Erythroblast (primary cell): ENCODE results near the gene C9.

ENCODE experiments used
- GATA1 ChIP-seq: IDR thresholded peaks from 2 replicates; pipeline ENCODE4 v1.6.1; 2011; ENCODE audit warnings: low read depth, mild to moderate bottlenecking, control low read depth, low read length, moderate library complexity
- POLR2A ChIP-seq: IDR thresholded peaks from 2 replicates; pipeline ENCODE4 v1.6.1; 2011; ENCODE audit warnings: mild to moderate bottlenecking, low read length

DNA sequence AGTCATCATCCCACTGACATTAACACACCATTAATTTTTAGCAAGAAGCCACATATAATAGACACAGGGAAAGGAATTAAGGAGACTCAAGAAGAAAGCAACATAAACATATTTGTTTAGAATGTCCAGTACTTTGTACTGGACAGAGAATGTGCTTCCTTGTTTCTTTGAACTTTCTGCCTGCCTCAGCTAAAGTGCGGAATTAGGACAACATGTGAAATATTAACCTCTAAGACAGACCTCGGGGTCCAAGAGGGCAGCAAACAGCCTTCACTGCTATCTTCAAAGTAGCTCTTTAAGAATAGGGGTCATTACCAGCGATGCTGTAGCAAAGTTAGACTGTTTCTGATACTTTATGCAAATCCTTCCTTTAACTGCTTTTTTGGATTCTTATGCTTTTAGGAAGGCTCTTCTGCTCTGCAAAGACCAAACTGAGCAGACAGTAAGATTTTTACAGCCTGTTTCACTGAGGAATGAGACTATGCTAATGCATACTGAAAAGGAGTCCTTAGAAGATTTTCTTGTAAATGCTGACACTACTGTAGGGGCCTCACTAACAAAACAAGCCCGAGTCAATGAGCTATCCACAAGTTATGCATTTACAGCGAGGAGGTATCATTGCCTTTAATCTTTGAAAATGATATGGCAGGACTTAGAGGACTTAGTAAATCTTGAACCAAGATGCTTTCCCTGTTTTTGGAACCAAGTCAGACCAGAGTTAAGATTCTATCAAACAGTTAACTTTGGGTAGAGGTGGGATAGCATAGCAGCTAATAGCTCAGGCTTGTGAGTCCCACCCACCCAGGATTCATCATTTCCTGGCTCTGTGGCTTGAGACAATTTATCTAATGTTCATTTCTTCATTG is 36.7 kb upstream of the C9 start:
- TF ChIP-seq POLR2A, result no peak
- no peak for TF ChIP-seq GATA1
